GM12891 (cell line): ENCODE results near the gene MAN1A1.
"Not testable (repeated sequence)": the region's sequence is repeated elsewhere in the genome, so short reads cannot be mapped to it uniquely, and the experiment has no call there.

Source experiments
- DNase-seq: peaks from one replicate; pipeline ENCODE4 v3.0.0; 2011; ENCODE audit warnings: low spot score; ENCODE audit not compliant: insufficient read length
- FAIRE-seq: peaks from 2 replicates; lab custom pipeline; 2011; peaks lifted over from hg19 to GRCh38; lab: Jason Lieb, UNC
- PAX5 ChIP-seq: IDR thresholded peaks from 2 replicates; pipeline ENCODE4 v1.6.1; 2011; ENCODE audit warnings: low read length, moderate library complexity, mild to moderate bottlenecking; ENCODE audit not compliant: insufficient read depth, severe bottlenecking
- POLR2A ChIP-seq: IDR thresholded peaks from 2 replicates; pipeline ENCODE4 v1.6.1; 2011; ENCODE audit warnings: low read depth, low read length, control low read depth
- POLR2AphosphoS5 ChIP-seq: IDR thresholded peaks from 2 replicates; pipeline ENCODE4 v1.6.1; 2011; ENCODE audit warnings: low read depth, low read length, control low read depth
- POU2F2 ChIP-seq: IDR thresholded peaks from 2 replicates; pipeline ENCODE4 v1.6.1; 2011; ENCODE audit warnings: low read depth, mild to moderate bottlenecking, control low read depth, low read length, moderate library complexity
- SPI1 ChIP-seq: IDR thresholded peaks from 2 replicates; pipeline ENCODE4 v1.6.1; 2011; ENCODE audit warnings: low read depth, low read length, control low read depth
- TAF1 ChIP-seq: IDR thresholded peaks from 2 replicates; pipeline ENCODE4 v1.6.1; 2011; ENCODE audit warnings: low read depth, low read length, control low read depth

Gene MAN1A1

DNA sequence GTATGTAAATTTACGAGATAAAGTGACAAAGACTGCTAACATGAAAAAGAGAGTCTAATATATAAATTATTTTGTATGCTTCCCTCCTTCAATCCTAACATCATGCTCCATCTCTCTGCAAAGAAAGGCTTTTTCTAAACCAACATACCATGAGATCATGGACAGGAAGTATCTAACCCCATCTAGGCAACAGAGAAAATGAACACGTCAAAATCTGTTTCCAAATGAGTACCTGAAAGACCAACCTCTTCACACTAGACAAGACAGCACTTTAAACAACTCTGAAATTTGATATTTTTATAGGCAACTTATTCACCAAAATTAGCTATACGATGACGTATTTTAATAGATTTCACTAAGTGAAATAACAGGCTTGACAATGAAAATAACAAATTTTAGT is 54.6 kb downstream of the MAN1A1 start:
- DNase-seq (no peak), FAIRE-seq (no peak)
- TF ChIP-seq PAX5 = no peak
- TF ChIP-seq POLR2AphosphoS5 = no peak
- TF ChIP-seq SPI1 = no peak
- TF ChIP-seq TAF1 = no peak
- no peak for TF ChIP-seq POU2F2
- no peak for TF ChIP-seq POLR2A

DNA sequence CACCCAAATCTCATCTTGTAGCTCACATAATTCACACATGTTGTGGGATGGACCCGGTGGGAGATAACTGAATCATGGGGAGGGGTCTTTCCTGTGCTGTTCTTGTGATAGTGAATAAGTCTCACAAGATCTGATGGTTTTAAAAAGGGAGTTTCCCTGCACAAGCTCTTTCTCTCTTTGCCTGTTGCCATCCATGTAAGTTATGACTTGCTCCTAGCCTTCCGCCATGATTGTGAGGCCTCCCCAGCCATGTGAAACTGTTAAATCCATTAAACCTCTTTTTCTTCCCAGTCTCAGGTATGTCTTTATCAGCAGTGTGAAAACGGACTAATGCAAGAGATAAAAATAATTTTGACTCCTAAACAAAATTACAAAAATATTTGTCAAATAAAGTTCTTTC is 58.5 kb downstream of the MAN1A1 start:
- DNase-seq, FAIRE-seq: not testable (repeated sequence)

DNA sequence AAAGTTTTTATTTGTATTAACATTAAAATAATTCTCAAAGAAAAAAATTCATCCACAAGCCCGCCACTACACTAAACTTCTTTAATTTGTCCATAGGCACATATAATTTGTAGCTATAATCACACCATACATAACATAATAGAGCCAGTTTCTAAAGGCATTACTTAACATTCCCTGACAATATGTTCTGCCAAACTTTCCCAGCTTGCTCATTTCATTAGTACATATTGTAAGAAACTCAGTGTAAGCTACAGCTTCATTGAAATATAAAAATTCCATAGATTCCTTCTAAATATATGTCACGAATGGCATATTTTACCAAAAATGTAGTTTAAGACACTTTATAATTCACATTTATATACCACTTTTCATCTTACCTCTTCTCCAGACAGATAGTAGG is 59.3 kb downstream of the MAN1A1 start:
- FAIRE-seq (no peak), DNase-seq (no peak)
- TF ChIP-seq TAF1 (no peak), POLR2A (no peak), POLR2AphosphoS5 (no peak), PAX5 (no peak), SPI1 (no peak), POU2F2 (no peak)

DNA sequence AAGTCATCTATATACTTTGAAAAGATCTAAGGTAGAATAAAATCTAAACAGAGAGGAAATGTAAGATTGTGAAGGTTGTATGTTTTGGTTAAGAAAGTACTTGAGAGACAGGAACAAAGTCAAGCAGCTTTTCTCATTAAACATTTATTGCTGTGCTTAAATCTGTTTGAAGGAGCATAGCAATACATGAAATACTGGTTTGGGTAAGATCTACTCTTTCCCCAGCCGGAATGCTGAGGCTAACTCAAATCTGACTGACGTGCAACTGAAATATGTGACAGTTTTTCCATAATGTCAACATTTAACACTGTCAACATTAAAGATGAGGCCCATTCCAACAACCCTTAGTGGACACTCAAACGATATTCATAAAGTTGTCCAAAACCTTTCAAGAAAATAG is 59.9 kb downstream of the MAN1A1 start:
- DNase-seq (no peak), FAIRE-seq (peak; percentile 20)
- TF ChIP-seq POLR2AphosphoS5 (no peak), POLR2A (no peak), POU2F2 (no peak), PAX5 (no peak), SPI1 (no peak), TAF1 (no peak)

DNA sequence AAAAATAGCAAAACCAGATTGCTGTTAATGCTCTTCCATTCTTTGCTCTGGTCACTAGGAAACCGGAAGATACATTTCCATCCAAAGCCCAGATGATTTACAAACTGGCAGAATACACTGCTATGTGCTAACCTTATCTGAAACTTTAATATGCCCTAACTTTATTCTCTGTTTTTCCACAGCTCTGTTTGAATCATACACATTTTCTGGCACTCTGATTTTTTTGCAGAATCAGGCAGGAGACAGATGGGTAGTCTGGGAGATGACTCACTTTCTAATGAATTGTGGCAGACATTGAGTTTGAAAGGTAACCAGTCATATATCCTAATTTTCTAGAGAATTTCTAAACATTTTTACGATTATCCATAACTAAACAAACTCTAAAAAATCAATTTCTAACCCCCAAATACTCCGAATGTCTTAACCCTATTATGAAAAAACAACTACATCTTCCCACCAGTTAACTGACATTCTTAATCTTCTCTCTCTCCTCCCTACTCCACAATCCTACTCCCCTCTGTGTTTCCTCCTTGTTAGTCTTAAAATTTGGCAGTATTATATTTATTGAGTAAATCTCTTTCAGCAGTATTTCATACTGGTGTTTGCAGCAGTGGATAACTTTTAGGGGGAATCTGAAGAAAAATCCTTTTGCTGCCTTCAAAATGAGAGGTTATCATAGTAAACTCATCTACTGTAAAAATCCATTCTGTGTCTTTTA is 63.5 kb downstream of the MAN1A1 start:
- no peak for DNase-seq
- TF ChIP-seq POLR2AphosphoS5 (no peak), POLR2A (no peak), TAF1 (no peak), PAX5 (no peak), POU2F2 (no peak), SPI1 (no peak)

DNA sequence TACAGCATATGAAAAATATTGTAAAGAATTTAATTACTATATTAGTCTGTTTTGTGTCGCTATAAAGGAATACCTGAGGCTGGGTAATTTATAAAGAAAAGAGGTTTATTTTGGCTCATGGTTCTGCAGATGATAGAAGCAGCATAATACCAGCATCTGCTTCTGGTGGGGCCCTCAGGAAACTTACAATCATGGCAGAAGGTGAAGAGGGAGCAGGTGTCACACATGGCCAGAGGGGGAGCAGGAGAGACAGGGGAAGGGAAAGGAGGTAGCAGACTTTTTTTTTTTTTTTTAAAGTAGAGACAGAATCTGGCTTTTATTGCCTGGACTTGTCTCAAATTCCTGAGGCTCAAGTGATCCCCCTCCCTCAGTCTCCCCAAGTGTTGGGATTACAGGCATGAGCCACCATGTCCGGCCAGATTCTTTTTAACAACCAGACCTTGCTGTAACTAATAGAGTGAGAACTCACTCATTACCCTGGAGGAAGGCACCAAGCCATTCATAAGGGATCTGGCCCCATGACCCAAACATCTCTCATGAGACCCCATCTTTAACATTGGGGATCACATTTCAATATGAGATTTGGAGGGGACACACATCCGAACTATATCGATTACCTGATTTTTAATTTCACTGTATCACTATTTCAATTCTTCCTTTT is 64.6 kb downstream of the MAN1A1 start:
- FAIRE-seq (no peak), DNase-seq (no peak)
- TF ChIP-seq TAF1 = no peak
- TF ChIP-seq PAX5 = no peak
- TF ChIP-seq POU2F2 = no peak
- no peak for TF ChIP-seq POLR2A
- no peak for TF ChIP-seq SPI1
- TF ChIP-seq POLR2AphosphoS5 = no peak

More for the DNA sequence above, 63.5 kb downstream of the MAN1A1 start:
- no peak for FAIRE-seq

DNA sequence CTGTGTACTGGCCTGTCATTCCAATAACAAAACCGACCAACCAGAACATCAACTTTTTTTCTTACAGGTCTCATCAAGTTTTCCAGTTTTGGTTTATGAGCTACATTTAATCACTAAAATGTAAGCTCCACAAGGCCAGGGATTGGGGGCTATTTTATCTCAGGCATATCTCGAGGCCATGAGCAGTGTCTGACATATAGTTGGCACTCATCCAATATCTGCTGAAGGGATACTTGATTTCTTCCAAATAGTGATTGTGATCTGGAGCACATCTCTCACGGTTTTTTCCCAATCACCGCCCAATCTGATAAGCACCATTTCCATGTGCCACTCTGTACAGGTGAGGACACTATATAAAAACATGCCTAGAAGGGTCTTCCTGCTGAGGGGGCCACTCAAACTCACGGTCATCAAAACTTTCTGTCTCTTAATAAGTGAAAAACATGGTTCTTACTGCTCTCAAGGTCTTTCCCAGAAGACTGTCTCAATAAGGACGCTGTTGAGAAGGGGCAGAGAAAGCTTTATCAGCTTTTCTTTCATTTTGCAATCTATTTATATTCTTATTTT is 65.5 kb downstream of the MAN1A1 start:
- no peak for FAIRE-seq
- no peak for DNase-seq
- TF ChIP-seq TAF1 = no peak
- no peak for TF ChIP-seq POLR2A
- TF ChIP-seq SPI1 = no peak
- no peak for TF ChIP-seq PAX5
- TF ChIP-seq POU2F2 = no peak
- no peak for TF ChIP-seq POLR2AphosphoS5

DNA sequence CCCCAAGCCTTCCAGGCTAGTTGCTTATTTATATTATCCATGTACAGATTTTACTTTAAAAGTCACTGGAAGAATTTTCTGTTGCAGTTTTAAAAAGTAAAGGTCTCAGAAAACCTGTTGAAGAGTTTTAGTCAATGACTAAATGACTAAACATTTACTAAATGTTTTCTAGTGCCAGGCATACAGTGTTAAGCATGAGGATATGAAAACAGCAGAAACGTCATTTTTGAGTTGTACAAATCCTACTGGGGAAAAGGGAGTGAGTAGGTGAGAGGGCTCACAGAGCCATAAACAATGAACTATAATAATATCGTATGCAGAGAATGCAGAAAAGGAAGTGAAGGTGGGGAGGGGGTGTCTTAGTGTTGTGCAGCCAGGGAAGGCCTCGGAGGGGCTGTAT is 66.3 kb downstream of the MAN1A1 start:
- DNase-seq (no peak), FAIRE-seq (no peak)
- no peak for TF ChIP-seq POLR2AphosphoS5
- TF ChIP-seq SPI1 = 0 out of 2 replicates have a peak, but pooled peaks have one; percentile 5
- TF ChIP-seq TAF1 = no peak

DNA sequence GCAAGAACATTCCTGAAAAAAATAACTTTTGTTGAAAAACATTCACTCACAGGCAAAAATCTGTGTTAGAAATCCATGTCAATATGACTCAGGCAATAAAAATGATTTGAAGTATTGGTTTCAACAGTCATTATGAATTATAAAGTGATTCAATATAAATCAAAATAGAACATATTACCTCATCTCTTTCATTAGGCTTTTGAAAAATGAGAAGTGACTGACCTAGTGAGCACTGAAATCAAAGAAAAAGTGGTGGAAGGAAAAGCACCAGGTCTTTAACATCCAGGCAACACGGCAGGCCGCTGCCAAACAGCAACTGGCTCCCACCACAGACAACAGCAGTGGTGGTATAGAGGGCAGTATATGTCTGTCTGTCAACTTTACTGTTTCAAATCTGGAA is 68.9 kb downstream of the MAN1A1 start:
- TF ChIP-seq POLR2AphosphoS5 = no peak
- 0 out of 2 replicates have a peak, but pooled peaks have one; percentile 18 for TF ChIP-seq SPI1
- no peak for FAIRE-seq
- no peak for DNase-seq

DNA sequence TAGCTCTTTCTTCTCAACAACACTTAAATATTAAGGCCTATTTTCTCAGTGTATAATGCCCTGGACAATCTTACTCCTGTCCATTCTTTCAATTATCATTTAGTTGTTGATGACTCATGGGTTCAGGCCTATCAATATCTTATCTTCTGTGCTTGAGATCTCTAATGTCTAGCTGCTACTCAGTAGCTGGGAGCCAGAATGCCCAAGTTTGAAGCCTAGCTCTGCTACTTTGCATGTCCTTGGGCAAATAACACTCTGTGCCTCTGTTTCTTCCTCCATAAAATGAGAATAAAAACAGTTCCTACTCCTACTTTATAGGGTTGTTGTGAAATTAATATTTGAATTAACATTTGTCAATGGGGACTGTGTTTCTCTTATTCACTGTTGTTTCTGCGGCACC is 69.5 kb downstream of the MAN1A1 start:
- DNase-seq (no peak), FAIRE-seq (no peak)
- no peak for TF ChIP-seq SPI1
- no peak for TF ChIP-seq PAX5
